Measurements from ENCODE around the gene UNCX. TPM values are rescaled to one million over a fixed set of nuclear protein-coding genes. Genes with fewer than 3 reads are reported as not detected.

UNCX gene
- total RNA-seq, 1 donor from 2014 or later: not detected

DNA sequence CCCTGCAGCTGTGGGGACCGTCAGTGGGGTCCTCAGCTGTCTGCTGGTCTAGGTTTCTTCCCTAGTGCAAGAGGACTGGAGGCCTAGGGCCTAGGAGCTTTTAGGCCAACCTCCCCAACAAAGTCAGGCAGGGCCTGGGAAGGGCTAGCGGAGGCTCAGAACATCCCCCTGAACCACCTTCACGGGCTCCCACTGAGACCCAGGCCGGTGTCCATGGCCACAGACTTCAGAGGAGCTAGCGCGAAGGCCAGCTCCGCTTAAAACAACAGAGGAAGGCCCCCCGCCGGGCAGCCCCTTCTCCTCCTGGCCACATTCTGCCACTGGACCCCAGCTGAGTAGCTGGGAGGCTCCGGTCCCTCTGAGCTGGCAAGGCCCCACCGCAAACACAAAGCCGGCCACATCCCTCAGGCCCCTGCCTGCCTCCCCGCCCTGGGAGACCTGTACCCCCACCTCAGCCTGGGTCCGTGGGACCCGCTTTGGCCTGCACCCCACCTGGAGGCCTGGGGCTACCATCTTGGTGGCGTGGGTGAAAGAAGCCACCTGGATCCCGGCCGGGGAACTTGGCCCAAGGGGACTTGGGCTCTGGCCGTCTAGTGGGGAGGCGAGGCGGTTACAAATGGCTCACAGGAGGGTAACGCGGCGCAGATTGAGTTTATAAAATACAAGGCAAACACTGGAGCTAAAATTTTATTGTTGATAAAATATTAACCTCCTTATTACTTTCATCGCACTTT lies 5.4 kb upstream of the UNCX start:
- Histone ChIP-seq H3K36me3 (no peaks in the 10 kb centered on the region), H3K27me3 (ENCODE audit: low read depth) (peaks cover 100% of the 10 kb centered on the region), H3K4me1 (peaks cover 31% of the 10 kb centered on the region), H3K9me3 (replicated peaks) (no peaks in the 10 kb centered on the region), H3K4me3 (no peak overlapping the region), H3K27ac (replicated peaks) (no peak overlapping the region)
- no peak for DNase-seq
- TF ChIP-seq, protein P1, sequence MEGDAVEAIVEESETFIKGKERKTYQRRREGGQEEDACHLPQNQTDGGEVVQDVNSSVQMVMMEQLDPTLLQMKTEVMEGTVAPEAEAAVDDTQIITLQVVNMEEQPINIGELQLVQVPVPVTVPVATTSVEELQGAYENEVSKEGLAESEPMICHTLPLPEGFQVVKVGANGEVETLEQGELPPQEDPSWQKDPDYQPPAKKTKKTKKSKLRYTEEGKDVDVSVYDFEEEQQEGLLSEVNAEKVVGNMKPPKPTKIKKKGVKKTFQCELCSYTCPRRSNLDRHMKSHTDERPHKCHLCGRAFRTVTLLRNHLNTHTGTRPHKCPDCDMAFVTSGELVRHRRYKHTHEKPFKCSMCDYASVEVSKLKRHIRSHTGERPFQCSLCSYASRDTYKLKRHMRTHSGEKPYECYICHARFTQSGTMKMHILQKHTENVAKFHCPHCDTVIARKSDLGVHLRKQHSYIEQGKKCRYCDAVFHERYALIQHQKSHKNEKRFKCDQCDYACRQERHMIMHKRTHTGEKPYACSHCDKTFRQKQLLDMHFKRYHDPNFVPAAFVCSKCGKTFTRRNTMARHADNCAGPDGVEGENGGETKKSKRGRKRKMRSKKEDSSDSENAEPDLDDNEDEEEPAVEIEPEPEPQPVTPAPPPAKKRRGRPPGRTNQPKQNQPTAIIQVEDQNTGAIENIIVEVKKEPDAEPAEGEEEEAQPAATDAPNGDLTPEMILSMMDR (IDR thresholded peaks at IDR 0.05; ENCODE audit: borderline replicate concordance): no peak
- intact Hi-C loops (cut with micrococcal nuclease): loop anchor here (10.0 kb wide), 2 partner anchors 208 to 248 kb away; no protein-coding TSS in a partner anchor

DNA sequence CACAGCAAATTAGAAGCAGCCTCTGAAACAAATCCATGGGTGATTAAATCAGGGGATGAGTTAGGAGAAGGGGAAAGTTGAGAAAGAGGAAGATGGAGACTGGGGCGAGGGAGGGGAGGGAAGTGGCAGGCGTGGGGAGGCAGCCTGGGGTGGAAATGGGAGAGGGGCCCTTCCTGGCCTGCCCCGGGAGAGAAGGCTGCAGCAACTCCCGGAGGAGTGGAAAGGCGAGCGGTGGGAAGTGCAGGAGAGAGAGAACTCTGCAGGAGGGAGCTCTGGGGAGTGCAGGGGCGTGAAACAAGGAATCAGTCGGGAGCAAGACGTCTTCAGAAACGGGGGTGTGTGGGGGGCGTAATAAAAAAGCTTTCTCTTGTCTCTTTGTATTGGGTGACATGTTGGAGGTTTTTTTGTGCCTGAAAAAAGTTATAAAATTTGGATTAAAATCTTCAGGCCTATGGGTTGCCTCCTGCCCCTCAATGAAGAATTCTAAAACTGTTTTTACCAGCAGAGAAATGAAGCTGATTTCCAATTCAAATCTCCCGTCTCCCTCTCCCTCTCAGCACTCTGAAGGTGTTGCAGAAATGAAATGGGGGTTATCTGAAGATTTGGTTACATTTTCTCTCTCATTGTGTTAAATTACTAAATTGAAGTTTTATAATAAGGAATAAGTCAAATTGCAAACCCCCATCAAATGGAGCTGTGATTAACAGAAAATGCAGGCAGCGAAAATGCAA lies 4.7 kb upstream of the UNCX start:
- TF ChIP-seq, protein P1 (IDR thresholded peaks at IDR 0.05; ENCODE audit: borderline replicate concordance): no peak
- intact Hi-C loops (cut with micrococcal nuclease): loop anchor here (10.0 kb wide), 2 partner anchors 207 to 247 kb away; no protein-coding TSS in a partner anchor
- Histone ChIP-seq H3K27ac (replicated peaks) (no peak overlapping the region), H3K4me3 (no peak overlapping the region), H3K27me3 (ENCODE audit: low read depth) (peaks cover 100% of the 10 kb centered on the region), H3K36me3 (no peaks in the 10 kb centered on the region), H3K9me3 (replicated peaks) (no peaks in the 10 kb centered on the region), H3K4me1 (peaks cover 35% of the 10 kb centered on the region)
- no peak for DNase-seq

DNA sequence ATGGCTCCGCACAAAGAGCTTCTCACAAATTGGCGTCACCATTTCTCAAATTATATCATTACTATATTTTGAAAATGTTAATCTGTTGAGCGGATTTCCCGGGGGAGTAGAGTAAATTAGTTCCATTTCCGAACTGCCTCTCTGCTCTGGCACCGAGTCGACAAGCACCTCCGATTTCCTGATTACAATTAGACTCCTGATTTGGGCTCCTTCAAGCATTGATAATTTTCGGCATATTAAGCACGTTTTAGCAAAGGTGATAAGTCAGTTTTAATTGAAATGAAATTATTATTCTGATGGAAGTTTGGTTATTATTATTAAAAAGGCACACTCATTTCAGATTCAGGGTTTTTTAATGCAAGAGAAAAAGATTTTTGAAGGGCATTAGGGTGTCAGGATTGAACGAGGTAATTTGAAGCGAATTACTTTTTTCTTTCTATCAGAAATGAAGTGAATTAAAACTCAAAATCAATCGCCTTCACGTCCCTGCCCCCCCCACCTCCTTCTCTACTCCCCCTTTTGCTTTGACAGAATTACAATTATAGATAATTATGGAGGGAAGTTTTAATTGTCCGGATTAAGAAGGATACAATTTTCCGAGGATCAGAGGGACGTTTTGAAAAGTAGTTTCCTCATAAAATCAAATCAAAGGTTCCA lies 4.0 kb upstream of the UNCX start:
- intact Hi-C loops (cut with micrococcal nuclease): loop anchor here (10.0 kb wide), 2 partner anchors 206 to 246 kb away; no protein-coding TSS in a partner anchor
- DNase-seq: no peak
- H3K36me3 ChIP-seq: no peaks in the 10 kb centered on the region
- H3K4me3 ChIP-seq: no peak overlapping the region
- peaks cover 100% of the 10 kb centered on the region for H3K27me3 ChIP-seq (ENCODE audit: low read depth)
- H3K27ac ChIP-seq (replicated peaks): no peak overlapping the region
- H3K9me3 ChIP-seq (replicated peaks): no peaks in the 10 kb centered on the region
- peaks cover 39% of the 10 kb centered on the region for H3K4me1 ChIP-seq
- TF ChIP-seq, protein P1 (IDR thresholded peaks at IDR 0.05; ENCODE audit: borderline replicate concordance): no peak

DNA sequence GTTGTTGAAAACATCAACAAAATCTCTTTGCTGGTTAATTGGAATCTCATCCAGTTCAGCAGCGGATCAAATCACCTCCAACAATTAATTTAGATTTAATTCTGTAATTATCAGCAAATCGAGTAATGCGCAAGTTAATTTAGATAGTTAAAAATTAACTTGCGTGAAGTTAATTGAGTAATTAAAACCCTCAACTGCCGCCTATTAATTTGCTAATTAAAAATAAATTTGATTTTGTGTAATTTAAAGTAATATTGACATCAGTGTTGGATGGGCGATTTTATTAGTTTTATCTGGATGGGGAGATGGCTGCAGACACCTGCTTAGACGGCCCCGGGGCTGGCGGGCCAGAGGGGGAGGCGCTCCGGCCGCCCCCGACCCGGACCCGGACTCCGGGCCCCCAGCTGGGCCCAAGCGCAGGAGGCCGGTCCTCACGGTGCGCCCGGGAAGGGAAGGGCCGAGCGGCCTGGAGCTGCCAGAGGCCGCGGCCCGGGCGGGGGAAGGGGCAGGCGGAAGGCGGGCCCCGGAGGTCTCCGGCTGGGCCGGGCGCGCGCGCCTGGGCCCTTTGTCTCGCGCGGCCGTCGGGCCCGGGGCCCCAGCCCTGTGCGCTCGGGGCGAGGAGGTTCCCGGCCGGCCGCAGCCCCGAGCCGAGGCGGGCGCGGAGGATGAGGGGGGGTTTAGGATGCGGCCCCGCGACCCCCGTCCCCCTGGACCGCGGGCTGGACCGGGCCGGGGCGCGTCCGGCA lies 3.3 kb upstream of the UNCX start:
- TF ChIP-seq, protein P1 (IDR thresholded peaks at IDR 0.05; ENCODE audit: borderline replicate concordance): no peak
- no peaks in the 10 kb centered on the region for H3K36me3 ChIP-seq
- no peaks in the 10 kb centered on the region for H3K9me3 ChIP-seq (replicated peaks)
- intact Hi-C loops (cut with micrococcal nuclease): loop anchor here (10.0 kb wide), 2 partner anchors 205 to 245 kb away; no protein-coding TSS in a partner anchor
- no peak overlapping the region for H3K4me3 ChIP-seq
- H3K4me1 ChIP-seq: peaks cover 33% of the 10 kb centered on the region
- no peak for DNase-seq
- peaks cover 100% of the 10 kb centered on the region for H3K27me3 ChIP-seq (ENCODE audit: low read depth)
- H3K27ac ChIP-seq (replicated peaks): no peak overlapping the region

DNA sequence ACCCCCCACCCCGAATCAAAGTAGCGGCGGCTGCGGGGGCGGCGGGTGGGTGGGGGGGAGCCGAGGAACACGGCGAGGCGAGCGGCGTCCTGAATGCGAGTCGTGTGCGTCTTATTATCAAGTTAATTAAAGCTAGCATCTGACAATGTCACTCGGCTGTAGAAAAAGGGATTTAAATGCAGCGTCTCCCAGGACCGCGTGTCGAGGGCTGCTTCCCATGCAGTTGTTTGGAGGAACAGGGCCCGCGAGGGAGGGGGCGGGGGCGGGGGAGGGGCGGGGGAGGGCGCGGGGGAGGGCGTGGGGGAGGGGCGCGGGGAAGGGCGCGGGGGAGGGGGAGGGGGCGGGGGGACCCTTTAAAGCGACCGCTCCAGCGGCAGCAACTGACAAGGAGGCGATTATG lies 2.7 kb upstream of the UNCX start:
- no peak for DNase-seq
- TF ChIP-seq, protein P1 (IDR thresholded peaks at IDR 0.05; ENCODE audit: borderline replicate concordance): no peak
- Histone ChIP-seq H3K4me3 (no peak overlapping the region), H3K27ac (replicated peaks) (no peak overlapping the region), H3K4me1 (peaks cover 30% of the 10 kb centered on the region), H3K27me3 (ENCODE audit: low read depth) (peaks cover 100% of the 10 kb centered on the region), H3K36me3 (no peaks in the 10 kb centered on the region), H3K9me3 (replicated peaks) (no peaks in the 10 kb centered on the region)
- intact Hi-C loops (cut with micrococcal nuclease): loop anchor here (10.0 kb wide), 2 partner anchors 205 to 245 kb away; no protein-coding TSS in a partner anchor

Data from left ventricle myocardium inferior (tissue), 1 donor.